Epithelial cell of esophagus (primary cell): ENCODE measurements around the gene CCDC87.
"Not testable (repeated sequence)": the region's sequence is repeated elsewhere in the genome, so short reads cannot be mapped to it uniquely, and the experiment has no call there.

Experiments
- DNase-seq: peaks from one replicate; pipeline ENCODE4 v3.0.0; 2010; ENCODE audit warnings: low read depth
- H3K4me3 ChIP-seq: 2 replicates; pipeline ENCODE4 v1.5.1; 2011; ENCODE audit warnings: mild to moderate bottlenecking, low read length, control low read depth
- TF ChIP-seq, protein P1 (sequence below): IDR thresholded peaks from 2 replicates; pipeline ENCODE4 v1.5.1; 2011; ENCODE audit warnings: low read depth, mild to moderate bottlenecking, low read length, control low read depth, inconsistent platforms; ENCODE audit not compliant: insufficient read depth; ENCODE audit errors: missing control alignments

Gene CCDC87

DNA sequence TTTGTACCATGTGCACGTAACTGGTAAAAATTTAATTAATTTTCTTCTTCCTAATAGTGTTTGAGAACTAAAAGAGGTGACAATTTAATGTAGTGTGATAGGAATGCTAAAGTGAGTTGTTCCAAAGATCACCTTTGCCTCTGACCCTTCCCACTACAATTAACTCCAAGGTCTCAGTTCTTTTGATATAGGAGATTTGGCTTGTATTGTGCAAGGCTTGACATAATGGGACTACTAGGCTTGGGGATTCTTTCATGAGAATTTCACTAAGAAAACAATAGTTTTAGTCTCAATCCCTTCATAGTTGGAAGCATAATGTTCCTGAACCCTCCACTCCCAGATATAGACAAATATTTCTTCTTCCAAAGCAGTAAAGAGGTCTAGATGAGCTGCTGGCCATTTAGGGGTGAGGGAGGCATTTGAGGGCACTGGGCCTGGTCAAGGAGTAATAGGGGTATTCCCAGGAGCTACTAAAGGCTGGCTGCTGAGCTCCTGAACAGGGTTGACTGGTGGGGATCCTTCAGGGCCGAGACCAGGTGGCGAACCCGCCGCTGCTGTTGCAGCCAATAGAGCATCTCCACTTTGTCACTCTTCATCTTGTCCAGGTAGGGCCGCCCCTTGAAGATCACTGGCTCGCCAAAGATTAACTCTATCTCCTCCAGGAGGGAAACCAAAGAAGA lies 2.7 kb downstream of the CCDC87 start:
- H3K4me3 ChIP-seq = no peak overlapping the region
- TF ChIP-seq, protein P1, sequence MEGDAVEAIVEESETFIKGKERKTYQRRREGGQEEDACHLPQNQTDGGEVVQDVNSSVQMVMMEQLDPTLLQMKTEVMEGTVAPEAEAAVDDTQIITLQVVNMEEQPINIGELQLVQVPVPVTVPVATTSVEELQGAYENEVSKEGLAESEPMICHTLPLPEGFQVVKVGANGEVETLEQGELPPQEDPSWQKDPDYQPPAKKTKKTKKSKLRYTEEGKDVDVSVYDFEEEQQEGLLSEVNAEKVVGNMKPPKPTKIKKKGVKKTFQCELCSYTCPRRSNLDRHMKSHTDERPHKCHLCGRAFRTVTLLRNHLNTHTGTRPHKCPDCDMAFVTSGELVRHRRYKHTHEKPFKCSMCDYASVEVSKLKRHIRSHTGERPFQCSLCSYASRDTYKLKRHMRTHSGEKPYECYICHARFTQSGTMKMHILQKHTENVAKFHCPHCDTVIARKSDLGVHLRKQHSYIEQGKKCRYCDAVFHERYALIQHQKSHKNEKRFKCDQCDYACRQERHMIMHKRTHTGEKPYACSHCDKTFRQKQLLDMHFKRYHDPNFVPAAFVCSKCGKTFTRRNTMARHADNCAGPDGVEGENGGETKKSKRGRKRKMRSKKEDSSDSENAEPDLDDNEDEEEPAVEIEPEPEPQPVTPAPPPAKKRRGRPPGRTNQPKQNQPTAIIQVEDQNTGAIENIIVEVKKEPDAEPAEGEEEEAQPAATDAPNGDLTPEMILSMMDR = no peak
- no peak for DNase-seq

DNA sequence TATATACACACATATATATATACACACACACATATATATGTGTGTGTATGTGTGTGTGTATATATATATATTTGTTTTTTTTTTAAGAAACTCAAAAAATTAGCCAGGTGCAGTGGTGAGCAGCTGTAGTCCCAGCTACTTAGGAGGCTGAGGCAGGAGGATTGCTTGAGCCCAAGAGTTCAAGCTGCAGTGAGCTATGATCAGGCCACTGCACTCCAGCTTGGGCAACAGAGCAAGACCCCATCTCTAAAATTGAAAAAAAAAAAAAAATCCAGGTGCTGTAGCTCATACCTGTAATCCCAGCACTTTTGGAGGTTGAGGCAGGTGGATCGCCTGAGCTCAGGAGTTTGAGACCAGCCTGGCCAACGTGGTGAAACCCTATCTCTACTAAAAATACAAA lies 3.5 kb downstream of the CCDC87 start:
- DNase-seq = not testable (repeated sequence)

DNA sequence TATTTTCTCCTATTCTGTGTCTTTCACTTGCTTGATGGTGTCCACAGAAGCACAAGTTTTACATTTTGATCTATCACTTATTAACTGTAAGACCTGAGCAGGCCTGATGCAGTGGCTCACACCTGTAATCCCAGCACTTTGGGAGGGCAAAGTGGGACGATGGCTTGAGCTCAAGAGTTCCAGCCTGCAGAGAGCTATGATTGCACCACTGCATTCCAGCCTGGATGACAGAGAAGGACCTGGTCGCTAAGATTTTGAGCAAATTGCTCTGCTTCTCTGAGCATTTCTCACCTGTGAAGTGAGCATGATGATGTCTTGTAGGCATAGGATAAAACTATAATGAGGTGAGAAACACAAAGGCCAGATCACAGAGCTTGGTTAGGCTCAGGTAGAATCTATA lies 6.7 kb downstream of the CCDC87 start:
- no peak for DNase-seq
- TF ChIP-seq, protein P1 = no peak
- H3K4me3 ChIP-seq = no peak overlapping the region

More for the DNA sequence above, 3.5 kb downstream of the CCDC87 start:
- H3K4me3 ChIP-seq = not testable (repeated sequence)

DNA sequence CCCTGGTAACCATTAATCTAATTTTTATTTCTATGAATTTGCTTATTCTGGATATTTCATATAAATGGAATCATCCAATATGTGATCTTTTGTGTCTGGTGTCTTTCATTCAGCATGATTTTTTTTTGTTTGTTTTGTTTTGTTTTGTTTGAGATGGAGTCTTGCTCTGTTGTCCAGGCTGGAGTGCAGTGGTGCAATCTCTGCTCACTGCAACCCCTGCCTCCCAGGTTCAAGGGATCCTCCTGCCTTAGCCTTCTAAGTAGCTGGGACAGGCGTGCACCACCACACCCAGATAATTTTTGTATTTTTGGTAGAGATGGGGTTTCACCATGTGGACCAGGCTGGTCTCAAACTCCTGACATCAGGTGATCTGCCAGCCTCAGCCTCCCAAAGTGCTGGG lies 7.4 kb downstream of the CCDC87 start:
- not testable (repeated sequence) for DNase-seq, H3K4me3 ChIP-seq

DNA sequence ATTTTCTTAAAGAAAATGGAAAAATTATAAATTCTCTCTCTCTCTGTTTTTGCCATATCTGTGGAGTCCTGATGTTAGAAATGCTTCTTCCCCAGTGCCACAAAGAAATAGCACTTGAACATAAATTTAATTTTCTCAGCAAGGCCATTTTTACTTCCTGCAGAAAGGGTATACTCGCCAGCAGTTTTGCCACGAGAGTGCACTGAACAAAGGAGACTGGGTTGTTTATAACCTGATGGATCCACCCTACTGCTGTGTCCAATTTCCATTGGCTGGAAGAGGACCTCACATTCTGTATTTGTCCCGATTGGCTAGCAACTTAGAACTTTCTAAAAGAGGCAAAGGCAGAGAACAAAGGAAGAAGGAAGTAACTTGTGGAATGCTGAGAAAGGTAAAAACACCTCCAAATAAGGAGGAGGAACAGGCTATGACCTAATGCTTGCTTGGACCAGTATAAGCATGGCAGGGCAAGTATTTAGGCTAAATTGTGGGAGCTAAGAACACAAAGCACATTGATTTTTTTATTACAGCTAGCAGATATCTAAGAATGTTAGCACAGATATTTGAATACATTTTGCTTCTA lies 10.2 kb downstream of the CCDC87 start:
- DNase-seq, H3K4me3 ChIP-seq: not testable (repeated sequence)

DNA sequence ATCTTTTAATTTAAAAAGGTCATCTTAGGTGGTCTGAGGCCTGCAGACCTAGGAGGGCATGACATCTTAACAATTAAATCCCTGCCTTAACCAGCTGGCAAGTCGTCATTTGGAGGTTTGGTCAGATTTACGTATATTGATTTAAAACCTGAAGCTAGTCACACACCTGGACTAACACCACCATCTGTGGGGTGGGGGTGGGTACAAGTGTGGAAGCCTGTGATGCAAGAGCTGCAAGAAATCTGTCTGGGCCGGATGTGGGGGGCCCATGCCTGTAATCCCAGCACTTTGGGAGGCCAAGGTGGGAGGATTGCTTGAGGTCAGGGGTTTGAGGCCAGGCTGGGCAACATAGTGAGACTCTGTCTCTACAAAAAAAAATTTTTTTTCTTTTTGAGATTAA lies 11.6 kb downstream of the CCDC87 start:
- TF ChIP-seq, protein P1 = no peak
- no peak overlapping the region for H3K4me3 ChIP-seq
- no peak for DNase-seq

DNA sequence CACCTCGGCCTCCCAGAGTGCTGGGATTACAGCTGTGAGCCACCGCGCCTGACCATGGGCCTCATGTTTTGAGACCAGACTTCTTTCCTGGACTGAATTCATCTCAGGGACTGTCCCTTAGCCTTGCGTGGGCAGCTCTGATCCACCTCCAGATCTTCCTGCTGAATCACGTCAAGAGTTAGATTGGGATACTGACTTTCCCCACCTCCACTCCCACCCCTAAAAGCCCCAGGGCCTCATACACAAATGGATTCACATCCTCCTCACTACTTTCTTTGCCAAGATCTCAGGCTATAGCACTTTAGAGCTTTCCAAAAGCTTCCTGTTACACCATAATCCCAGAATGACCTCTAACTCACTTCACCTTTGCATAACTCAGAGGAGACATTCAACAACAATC lies 12.1 kb downstream of the CCDC87 start:
- peak; percentile 9 for DNase-seq
- TF ChIP-seq, protein P1 = no peak
- no peak overlapping the region for H3K4me3 ChIP-seq

DNA sequence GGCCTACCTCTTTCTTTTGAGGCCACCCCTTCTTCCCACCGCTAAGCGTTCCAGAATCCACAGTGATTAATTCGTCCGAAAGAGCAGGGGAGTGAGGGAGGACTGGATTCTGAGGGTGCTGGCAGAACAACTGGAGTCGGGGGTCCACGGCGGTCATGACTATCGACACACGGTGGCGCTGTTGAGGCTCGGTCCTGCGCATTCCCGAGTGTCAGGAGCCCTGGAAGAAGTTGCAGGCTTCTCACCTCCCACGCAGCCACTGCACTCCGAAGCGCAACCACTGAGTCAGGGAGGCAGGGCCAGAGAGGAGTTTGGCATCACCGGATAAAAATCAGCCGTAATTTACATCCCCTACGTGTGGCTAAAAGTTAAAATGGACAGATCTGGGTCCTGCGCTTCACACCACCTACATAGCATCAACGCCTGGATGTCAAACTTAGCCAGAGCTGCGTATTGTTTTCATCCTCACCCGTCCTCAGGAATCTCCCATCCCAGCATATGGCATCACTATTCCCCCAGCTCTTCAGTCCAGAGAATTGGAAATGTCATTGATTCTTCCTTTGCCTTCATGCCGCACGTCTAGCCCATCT lies 13.8 kb downstream of the CCDC87 start:
- no peak overlapping the region for H3K4me3 ChIP-seq
- TF ChIP-seq, protein P1 = peak; percentile 76
- peak; percentile 74 for DNase-seq

DNA sequence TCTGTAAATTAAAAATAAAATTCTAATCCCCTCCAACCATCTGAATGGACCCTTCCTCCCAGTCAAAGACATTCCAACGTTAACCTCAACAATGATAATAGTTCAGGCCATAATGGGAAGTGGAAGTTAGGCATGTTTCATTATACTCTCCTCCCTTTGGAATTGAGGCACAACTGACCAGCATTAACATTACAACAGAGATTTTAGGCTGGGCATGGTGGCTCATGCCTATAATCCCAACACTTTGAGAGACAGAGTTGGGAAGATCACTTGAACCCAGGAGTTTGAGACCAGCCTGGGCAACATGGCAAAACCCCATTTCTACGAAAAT lies 22.0 kb downstream of the CCDC87 start:
- H3K4me3 ChIP-seq = no peak overlapping the region
- DNase-seq = no peak

More for the DNA sequence above, 22.0 kb downstream of the CCDC87 start:
- TF ChIP-seq, protein P1 = no peak
